ENCODE data around the gene LTO1. TPM values are rescaled to one million over a fixed set of nuclear protein-coding genes. Genes with fewer than 3 reads are reported as not detected.

Gene LTO1
- total RNA-seq, 1 donor from 2014 or later = 26.6 TPM

- H3K9me3 Mint-ChIP-seq = no peaks in the 10 kb centered on the region
- H3K27me3 Mint-ChIP-seq (ENCODE audit: low read depth) = peaks cover 80% of the 10 kb centered on the region
- H3K4me1 Mint-ChIP-seq = peaks cover 23% of the 10 kb centered on the region
- no peak overlapping the region for H3K27ac Mint-ChIP-seq (ENCODE audit: unreplicated experiment)
- peak overlapping the region; percentile 27 for H3K4me3 Mint-ChIP-seq
- no peak for TF ChIP-seq CTCF (conservative IDR thresholded peaks at IDR 0.05)
- no peaks in the 10 kb centered on the region for H3K36me3 Mint-ChIP-seq (ENCODE audit: low read depth)
- DNase-seq (ENCODE audit: low read depth, low spot score) = no peak
Observed at GRCh38 chr11:69707176-69707575, 32.0 kb upstream of the LTO1 start.

- peak overlapping the region; percentile 64 for H3K4me3 Mint-ChIP-seq
- no peak for DNase-seq (ENCODE audit: low read depth, low spot score)
- no peak for TF ChIP-seq CTCF (conservative IDR thresholded peaks at IDR 0.05)
- H3K27ac Mint-ChIP-seq (ENCODE audit: unreplicated experiment) = no peak overlapping the region
- H3K27me3 Mint-ChIP-seq (ENCODE audit: low read depth) = peaks cover 82% of the 10 kb centered on the region
- H3K4me1 Mint-ChIP-seq = peaks cover 17% of the 10 kb centered on the region
- no peaks in the 10 kb centered on the region for H3K36me3 Mint-ChIP-seq (ENCODE audit: low read depth)
- H3K9me3 Mint-ChIP-seq = no peaks in the 10 kb centered on the region
Observed at GRCh38 chr11:69705901-69706787, 31.0 kb upstream of the LTO1 start.

- Mint-ChIP-seq H3K4me3 (peak overlapping the region; percentile 64), H3K9me3 (no peaks in the 10 kb centered on the region), H3K27ac (ENCODE audit: unreplicated experiment) (no peak overlapping the region), H3K36me3 (ENCODE audit: low read depth) (no peaks in the 10 kb centered on the region), H3K4me1 (peaks cover 22% of the 10 kb centered on the region), H3K27me3 (ENCODE audit: low read depth) (peaks cover 84% of the 10 kb centered on the region)
- no peak for DNase-seq (ENCODE audit: low read depth, low spot score)
- no peak for TF ChIP-seq CTCF (conservative IDR thresholded peaks at IDR 0.05)
Observed at GRCh38 chr11:69705351-69705811, 30.2 kb upstream of the LTO1 start.

GRCh38 chr11:69704508-69705253, 29.5 kb upstream of the LTO1 start:
- peaks cover 87% of the 10 kb centered on the region for H3K27me3 Mint-ChIP-seq (ENCODE audit: low read depth)
- no peaks in the 10 kb centered on the region for H3K36me3 Mint-ChIP-seq (ENCODE audit: low read depth)
- DNase-seq (ENCODE audit: low read depth, low spot score) = peak; percentile 62
- H3K27ac Mint-ChIP-seq (ENCODE audit: unreplicated experiment) = no peak overlapping the region
- TF ChIP-seq CTCF (conservative IDR thresholded peaks at IDR 0.05) = peak; percentile 67
- H3K9me3 Mint-ChIP-seq = no peaks in the 10 kb centered on the region
- H3K4me1 Mint-ChIP-seq = peaks cover 25% of the 10 kb centered on the region
- H3K4me3 Mint-ChIP-seq = peak overlapping the region; percentile 75

- no peak for TF ChIP-seq CTCF (conservative IDR thresholded peaks at IDR 0.05)
- Mint-ChIP-seq H3K27me3 (ENCODE audit: low read depth) (peaks cover 85% of the 10 kb centered on the region), H3K9me3 (no peaks in the 10 kb centered on the region)
Observed at GRCh38 chr11:69703768-69704507, 28.8 kb upstream of the LTO1 start, which contains the start of gene FGF19. FGF19 (minus strand) TSS chr11:69704022; CDS start chr11:69703876, 146 bp downstream.

More at GRCh38 chr11:69703768-69704507, 28.8 kb upstream of the LTO1 start, which contains the start of gene FGF19:
- H3K36me3 Mint-ChIP-seq (ENCODE audit: low read depth) = no peaks in the 10 kb centered on the region
- H3K27ac Mint-ChIP-seq (ENCODE audit: unreplicated experiment) = no peak within 1 kb of the TSS
- peaks cover 25% of the 10 kb centered on the region for H3K4me1 Mint-ChIP-seq
- H3K4me3 Mint-ChIP-seq = peak within 1 kb of the TSS; percentile 75
- no peak for DNase-seq (ENCODE audit: low read depth, low spot score)
